ENCODE data around the gene EDN2.
A peak's percentile ranks its signal among the peaks of the same experiment; 100 is the strongest.

EDN2 gene

DNA sequence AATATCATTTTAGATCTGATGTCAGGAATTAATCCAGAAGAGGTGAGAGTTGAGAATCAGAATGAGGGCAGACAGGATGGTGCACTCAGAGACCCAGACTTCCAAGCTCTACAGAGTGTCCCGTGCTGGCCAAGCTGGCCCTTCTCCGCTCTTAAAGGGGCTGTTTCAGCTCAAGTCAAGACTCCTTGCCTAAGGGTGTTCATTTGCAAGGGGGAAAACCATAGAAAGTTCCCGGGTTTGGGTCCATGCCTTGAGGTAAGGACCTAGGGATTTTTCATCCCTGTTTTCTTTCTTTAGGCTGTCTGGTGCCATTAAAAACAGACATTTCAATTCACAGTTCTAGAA lies 47.5 kb downstream of the EDN2 start:
- no peak for DNase-seq (ENCODE audit: low spot score)

GRCh38 chr1:41436281-41437010 lies 48.0 kb downstream of the EDN2 start:
- no peak for DNase-seq (ENCODE audit: low spot score)

- no peak for DNase-seq (ENCODE audit: low spot score)
Measured at GRCh38 chr1:41435570-41436178, 48.8 kb downstream of the EDN2 start.

GRCh38 chr1:41434748-41435449 lies 49.6 kb downstream of the EDN2 start:
- no peak for DNase-seq (ENCODE audit: low spot score)

DNA sequence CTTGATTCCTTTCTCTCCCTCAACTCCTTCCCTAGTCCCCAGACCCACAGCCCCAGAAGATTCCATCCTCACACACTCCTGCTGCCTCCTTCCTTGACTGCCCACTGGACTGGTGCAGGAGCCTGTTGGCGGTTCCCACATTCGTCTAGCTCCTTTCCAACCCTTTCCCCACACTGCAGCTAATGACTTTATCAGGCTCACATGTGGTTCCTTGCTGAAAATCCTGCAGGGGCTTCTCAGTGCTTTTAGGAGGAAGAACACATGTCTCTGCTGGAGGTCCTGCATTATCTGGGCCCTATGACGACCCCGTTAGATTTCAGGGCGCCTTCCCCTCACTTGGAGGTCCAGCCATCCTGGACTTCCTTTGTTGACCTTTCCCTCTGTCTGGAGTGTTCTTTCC lies 50.2 kb downstream of the EDN2 start:
- no peak for DNase-seq (ENCODE audit: low spot score)

- no peak for DNase-seq (ENCODE audit: low spot score)
Measured at GRCh38 chr1:41433501-41433900, 51.0 kb downstream of the EDN2 start.

- DNase-seq (ENCODE audit: low spot score), result peak; percentile 85
Measured at GRCh38 chr1:41432481-41433280, 51.8 kb downstream of the EDN2 start.

GRCh38 chr1:41431490-41432350 lies 52.8 kb downstream of the EDN2 start:
- no peak for DNase-seq (ENCODE audit: low spot score)

- DNase-seq (ENCODE audit: low spot score), result no peak
Measured at GRCh38 chr1:41430582-41430981, 53.9 kb downstream of the EDN2 start.

DNA sequence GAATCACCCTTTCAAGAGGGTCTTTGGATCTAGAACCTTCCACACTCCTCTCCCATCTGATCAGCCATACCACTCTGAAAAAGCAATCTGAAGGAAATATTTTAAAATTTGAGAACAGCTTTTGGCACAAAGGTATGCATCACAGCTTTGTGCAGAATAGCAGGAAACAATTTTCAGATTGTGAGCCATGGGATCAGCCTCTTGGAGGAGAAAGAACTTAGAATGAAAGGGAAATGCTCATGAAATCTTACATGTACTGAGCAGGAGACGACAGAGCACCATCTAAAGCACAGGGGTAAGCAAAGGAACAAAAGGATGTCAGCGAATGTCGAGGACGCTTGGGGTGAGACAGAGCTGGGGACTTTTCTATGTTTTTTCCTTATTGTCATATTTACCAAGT lies 54.4 kb downstream of the EDN2 start:
- DNase-seq (ENCODE audit: low spot score), result no peak

DNA sequence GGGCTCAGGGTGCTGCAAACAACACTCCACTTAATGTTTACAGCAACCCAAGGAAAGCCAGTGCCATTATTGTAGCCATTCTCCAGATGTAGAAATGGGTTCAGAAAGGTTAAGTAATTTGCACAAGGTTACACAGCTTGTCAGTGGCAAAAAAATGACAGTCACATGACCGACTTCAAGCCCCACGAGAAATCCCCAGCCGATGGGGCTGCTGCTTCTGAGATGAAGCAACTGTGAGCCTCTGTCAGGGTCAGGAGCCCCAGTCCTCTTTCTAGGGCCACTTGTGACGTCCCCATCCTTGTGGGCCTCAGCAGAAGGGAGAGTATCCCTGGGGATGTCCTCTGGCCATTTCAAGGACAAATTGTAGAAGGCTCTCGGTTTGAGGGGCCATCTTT lies 54.8 kb downstream of the EDN2 start:
- DNase-seq (ENCODE audit: low spot score), result no peak
